ENCODE data around the gene ASPM.

ASPM gene, protein sequence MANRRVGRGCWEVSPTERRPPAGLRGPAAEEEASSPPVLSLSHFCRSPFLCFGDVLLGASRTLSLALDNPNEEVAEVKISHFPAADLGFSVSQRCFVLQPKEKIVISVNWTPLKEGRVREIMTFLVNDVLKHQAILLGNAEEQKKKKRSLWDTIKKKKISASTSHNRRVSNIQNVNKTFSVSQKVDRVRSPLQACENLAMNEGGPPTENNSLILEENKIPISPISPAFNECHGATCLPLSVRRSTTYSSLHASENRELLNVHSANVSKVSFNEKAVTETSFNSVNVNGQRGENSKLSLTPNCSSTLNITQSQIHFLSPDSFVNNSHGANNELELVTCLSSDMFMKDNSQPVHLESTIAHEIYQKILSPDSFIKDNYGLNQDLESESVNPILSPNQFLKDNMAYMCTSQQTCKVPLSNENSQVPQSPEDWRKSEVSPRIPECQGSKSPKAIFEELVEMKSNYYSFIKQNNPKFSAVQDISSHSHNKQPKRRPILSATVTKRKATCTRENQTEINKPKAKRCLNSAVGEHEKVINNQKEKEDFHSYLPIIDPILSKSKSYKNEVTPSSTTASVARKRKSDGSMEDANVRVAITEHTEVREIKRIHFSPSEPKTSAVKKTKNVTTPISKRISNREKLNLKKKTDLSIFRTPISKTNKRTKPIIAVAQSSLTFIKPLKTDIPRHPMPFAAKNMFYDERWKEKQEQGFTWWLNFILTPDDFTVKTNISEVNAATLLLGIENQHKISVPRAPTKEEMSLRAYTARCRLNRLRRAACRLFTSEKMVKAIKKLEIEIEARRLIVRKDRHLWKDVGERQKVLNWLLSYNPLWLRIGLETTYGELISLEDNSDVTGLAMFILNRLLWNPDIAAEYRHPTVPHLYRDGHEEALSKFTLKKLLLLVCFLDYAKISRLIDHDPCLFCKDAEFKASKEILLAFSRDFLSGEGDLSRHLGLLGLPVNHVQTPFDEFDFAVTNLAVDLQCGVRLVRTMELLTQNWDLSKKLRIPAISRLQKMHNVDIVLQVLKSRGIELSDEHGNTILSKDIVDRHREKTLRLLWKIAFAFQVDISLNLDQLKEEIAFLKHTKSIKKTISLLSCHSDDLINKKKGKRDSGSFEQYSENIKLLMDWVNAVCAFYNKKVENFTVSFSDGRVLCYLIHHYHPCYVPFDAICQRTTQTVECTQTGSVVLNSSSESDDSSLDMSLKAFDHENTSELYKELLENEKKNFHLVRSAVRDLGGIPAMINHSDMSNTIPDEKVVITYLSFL (N-terminal part only)

DNA sequence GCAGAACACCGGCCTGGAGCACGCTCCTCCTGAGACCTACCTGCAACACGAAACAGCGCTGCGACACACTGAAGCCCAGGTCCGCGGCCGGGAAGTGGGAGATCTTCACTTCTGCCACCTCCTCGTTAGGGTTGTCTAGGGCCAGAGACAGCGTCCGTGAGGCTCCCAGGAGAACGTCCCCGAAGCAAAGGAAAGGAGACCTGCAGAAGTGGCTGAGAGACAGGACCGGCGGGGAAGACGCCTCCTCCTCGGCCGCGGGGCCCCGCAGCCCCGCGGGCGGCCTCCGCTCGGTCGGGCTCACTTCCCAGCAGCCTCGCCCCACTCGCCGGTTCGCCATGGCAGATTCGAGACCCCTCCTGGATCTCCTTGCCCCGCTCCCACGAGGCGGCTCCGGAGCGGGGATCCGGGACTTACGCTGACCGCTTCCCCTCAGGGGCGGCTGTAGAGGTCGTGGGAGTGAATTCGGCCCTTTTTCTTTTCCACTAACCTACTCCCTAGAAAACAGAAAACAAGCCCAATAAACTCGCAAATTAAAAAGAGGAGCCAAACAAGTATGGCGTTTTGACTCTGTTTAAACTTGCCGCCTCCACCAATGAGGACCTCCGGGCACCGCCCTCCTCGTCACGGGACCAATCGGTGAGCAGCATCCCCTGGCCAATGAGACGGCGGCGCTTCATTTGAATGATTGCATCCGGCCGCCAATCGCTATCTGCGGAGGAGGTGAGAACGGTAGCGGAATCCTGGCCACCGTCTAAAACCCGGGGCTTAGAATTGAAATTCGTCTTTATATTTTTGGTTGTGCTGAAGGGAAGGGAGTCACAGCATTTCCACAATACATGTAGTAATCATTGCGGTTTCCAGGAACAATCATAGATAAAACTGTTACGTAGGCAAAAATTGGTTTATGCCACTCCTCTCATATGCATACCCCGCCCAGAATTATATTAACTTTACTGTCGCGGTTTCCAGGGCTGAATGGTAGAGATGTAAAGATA, at the start of gene ASPM:
Gene ASPM, minus strand, starts transcription at position 569 of the 995 bp plus-strand sequence. Its CDS starts 232 bp downstream, at position 337.
- DNase-seq = peak; percentile 90

DNA sequence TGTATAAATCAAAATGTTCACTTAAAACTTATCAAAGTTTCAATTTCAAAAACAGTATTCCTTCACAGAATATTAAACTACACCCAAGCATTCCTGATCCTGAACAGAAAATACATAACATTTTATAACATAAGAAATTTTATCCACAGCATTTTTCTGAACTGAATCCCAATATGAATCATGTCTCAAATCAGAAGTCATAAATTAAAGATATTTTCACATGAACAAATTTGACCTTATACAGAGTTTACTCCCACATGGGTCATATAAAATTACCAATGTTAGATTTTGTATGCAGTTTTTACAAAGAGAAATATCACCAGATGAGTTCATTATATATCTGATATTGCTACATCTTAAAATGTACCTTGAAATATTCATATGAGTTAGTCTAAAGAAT, 48.6 kb upstream of the ASPM start:
- no peak for DNase-seq

DNA sequence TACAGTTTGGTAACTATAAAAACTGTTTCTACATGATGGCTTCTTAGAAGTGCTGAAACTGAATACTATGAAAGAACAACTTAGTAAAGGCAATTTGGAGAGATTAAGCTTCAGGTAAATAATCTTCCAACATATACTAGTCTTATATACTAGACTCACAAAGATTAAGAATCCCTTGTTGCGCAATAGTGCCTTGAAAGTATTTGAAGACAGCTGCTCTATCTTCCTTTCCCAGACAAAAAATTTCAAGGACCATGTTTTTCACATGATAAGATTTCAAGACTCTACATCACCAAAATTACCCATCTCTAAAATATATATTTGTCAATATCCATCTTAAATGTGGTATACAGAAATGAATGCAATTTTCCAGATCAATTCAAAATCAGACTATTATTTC, 37.7 kb upstream of the ASPM start:
- DNase-seq = no peak

DNA sequence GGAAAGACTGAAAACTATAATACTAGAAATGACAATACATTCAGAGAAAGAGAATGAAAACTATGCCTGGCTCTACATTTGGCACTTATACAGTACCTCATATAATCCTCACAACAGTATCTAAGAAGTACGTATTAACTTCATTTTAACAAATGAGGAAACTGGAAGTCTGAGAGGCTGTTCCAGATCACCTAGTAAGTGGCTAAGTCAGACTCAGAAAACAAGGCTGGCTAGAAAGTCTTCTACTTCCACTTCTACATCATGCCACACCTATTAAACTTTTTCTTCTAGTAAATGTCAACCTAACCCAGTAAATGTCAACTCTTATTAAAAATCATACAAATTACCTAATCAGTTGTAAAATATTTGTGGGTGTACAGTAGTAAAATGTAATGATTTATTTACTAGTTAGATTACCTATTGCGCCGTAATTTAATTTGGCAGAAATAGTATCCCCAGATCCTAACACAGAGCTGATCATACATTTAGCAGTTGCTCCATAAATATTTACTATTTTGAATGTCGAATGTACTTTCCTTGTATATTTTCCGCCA, 36.8 kb upstream of the ASPM start:
- no peak for DNase-seq

DNA sequence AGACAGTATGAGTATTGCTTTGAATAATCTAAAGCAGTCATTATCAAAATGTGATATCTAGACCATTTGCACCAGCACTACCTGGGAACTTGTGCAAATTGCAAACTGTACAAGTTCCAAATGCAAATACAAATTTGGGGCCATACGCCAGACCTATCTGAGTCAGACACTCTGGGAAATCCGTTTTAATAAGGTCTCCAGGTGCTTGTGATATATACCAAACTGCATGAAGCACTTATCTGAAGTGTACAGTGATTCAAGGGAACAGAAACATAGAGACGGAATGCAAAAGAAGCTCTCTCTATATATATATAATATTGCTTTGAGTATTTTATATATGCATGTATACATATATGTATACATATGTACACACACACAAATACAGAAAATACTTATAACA, 36.2 kb upstream of the ASPM start:
- DNase-seq = no peak

DNA sequence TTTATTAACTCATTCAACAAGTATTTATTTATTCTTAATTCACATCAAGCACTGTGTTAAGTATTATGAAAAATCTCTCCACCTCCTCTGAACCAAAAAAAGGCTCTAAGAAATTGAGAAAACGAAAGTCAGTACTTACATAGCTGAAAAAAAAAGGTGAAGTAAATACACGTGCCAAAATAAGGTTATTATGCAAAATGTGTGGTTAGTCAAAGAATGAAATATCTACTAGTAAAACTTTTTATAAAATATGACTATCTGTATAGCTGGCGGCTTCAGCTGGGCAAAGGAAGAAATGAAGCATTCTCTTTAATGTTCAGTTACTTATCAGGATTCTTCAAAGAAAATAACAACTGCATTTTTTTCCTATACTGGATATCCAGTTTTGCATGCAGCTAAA, 35.5 kb upstream of the ASPM start:
- no peak for DNase-seq

DNA sequence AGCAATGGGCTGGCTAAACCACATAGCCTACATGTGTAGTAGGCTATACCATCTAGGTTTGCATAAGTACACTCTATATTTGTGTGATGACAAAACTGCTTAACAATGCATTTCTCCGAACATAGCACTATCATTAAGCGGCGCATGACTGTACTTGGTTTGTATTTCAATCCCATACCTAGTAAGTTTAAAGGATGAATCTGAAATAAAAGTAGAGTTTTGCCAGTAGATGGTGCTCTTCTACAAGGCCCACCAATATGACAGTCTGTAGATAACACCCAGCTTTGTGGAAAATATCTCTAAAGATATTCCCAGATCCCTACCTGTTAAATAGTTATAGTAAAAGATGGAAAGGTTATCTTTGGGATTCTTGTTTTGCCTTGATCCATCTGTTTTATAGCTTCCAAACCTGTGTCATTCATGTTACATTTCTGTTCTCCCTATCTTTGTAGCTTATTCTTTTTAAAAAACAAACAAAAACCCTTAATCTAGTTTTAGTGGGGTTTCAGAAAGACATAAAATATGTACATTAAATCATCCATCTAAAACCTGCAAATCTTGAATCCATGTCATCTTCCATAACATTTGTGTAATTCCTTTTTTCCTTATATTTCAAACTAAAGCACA, 33.9 kb upstream of the ASPM start:
- no peak for DNase-seq

DNA sequence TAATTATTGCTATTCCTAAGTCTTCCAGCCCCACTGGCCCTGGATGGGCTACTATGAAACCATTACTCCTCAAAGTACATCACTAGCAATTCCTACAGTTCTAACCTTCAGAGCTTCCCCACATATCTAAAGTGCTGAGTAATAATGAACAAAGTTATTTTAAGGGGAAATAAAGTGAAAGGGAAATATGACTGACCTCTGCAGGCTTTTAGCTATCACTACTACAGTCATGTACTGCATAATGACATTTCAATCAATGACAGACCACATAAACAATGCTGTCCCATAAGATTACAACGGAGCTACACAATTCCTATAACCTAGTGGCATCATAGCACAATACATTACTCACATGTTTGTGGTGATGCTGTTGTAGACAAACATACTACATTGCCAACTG, 32.5 kb upstream of the ASPM start:
- no peak for DNase-seq

DNA sequence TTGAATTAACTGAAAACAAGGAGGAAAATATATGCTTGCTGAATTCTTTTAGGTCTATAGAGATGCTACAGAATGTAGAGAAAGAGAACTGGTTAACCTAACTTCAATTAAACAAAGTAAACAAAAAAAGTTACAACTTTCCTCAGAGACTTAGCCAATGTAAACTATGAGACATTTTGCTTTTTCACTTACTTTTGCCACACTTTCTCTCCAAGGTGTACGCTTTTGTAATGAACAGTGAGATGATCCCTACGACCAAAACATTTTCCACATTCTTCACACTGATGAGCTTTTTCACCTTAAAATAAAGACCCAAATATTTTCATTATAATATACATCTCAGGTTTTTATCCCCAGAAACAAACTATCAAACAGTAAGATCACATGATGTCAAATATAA, 28.3 kb upstream of the ASPM start:
- no peak for DNase-seq

DNA sequence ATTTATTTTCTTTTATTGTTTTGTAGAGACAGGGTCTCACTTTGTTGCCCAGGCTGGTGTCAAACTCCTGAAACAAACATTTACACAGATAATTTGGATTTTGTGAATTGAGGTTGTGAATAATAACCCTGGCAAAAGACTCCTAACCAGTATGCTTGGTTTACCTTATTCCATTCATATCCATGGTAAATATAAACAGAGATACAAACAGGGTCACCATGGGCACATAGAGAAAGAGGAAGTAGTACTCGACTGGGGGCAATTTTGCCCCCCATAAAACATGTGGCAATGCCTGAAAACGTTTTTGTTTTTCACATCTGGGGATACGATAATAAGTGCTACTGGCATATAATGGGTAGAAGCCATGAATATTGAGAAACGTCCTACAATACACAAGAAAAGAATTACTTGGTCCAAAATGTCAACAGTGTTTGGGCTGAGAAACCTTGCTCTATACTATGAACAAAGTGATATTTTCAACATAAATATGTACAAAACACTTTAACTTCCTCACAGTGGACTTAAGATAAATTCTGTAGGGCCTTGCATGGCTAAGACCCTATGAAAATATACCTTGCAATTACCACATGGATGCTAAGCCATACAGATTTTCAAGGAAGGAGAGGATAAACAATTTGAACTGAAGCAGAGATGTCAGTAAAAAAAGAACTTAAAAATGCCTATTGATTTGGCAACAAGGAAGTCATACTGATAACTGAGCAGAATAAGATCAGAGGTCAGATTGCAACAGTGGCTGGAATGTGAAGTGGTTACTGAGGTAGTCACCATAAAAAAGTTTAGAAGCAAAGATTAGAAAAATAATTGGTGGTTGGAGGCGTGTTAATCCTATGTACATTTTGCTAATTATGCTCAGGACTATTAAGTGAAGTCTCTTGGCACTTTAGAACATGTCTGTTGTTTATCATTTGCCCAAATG, 27.4 kb upstream of the ASPM start:
- DNase-seq = no peak

DNA sequence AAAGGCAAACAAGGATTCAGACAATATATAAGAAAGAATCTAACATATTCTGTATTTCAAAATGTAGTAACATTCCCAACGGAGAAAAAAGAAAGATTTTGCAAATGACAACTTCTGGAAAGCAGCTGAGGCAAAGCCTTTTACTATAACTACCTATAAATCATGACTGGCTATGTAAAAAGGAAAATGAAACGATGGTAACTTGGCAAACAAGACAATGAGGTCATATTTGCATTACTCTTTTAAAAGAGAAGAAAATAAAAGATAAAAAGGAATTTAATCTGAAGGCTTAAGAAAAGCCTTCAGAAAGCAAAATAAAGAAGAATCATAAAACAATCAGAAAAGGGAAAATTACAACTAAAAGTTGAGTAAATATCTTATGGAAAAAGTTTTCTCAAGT, 25.1 kb upstream of the ASPM start:
- no peak for DNase-seq

DNA sequence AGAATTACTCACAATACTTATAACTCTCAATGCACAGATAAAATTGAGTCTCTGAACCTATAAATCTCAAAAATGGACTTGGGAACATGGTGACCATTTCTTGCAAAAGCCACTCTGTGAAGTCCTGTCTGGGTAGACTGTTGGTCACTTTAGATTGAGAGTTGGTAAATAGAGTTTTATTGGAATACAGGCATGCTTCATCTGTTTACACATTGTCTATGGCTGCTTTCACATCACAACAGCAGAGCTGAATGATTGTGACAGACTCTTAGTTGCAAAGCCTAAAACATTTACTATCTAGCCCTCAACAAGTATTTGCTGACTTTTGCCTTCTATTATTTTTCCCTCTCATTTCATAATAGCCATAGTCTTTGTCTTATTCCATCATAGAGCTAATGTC, 24.1 kb upstream of the ASPM start:
- DNase-seq = no peak

DNA sequence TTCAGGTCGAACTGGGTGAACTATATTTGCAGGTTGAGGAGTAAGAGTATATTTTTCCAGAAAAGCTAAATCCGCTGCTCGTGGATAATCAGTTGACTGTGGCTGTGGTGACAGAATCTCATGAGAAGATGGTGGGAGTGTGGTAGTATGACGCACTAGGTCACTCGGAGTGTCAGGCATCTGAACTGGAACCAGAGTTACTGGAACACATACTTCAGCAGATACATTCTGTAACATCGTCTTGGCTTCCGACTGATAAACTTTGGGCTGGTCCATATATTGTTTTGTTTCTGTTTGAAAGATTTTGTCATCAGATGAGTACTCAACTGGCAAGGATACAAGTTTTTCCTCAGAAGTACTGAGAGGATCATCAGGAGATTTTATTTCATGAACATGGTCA, 13.0 kb upstream of the ASPM start:
- DNase-seq = no peak

DNA sequence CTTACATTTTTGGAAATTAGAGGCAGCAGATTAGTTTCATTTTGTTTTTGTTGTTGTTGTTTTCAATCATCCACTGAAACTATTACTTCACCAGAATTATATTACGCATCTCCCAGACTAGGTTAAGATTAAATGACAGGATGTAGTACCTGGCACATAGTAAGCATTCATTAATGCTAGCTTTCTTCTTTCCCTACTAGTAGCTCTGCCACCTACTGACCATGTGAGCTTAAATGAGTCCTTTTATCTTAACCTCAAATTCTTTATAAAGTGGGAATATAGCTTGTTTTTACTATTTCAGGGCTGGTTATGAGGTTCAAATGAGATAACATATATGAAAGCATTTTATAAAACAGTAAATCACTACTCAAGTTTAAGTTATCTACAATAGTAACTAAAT, 10.2 kb upstream of the ASPM start:
- no peak for DNase-seq

DNA sequence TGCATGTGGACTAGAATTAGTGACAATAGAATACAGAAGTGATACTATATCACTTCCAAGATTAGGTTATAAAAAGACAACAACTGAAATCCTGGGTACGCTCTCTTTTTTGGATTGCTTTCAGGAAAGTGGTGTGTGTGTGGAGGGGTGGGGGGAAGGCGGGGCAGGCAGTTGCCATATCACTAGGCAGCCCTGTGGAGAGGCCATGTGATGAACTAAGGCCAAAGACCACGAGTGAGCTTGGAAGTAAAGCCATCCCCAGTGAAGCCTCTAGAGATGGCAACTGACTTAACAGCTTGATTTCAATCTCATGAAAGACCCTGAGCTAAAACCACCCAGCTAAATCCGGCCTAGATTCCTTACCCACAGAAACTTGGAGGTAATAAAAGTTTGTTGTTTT, 6.2 kb upstream of the ASPM start:
- DNase-seq = no peak

DNA sequence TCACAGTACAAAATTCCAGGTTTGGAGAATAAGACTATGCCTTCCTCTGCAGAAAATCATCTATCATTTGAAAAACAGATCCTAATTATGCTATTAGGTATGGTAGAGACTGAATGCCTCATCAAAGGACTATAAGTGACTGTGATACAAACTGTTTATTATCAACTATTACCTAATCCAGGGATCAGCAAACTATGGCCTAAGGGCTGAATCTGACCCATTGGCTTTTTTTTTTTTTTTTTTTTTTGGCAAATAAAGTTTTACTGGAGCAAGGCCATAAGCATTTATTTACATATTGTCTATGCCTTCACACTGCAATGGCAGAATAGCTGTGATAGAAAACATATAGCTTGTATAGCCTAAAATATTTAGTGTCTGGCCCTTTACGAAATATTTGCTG, 4.7 kb upstream of the ASPM start:
- no peak for DNase-seq

DNA sequence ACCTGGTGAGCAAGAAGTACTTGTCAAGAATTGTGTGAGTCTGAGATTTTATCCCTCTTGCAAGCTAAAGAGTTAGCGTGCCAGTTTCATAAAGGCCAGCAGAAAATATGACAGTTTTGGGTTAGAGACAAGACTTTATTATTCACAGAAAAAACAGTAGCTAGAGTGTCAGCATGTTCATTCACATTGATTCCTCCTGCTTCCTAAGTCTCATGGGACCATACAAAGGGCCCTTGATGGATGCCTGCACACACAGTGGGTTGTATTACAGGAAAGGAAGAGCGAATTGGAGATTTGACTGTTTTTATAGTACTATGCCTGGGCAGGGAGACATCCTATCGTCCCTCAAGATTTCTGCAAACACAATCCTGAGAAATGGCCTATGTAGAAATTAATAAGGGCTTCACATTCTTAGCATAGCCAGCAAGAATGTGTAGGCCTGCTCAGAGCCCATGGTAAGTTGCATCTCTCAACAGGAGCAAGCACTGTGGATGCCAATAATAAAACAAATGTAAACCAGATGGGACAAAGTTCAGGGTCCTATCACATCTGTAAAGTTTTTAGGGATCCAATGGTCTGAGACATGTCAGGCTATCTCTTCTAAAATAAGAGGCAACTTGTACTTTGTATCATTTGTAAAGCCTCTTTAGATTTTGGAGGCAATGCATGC, 4.0 kb upstream of the ASPM start:
- no peak for DNase-seq

DNA sequence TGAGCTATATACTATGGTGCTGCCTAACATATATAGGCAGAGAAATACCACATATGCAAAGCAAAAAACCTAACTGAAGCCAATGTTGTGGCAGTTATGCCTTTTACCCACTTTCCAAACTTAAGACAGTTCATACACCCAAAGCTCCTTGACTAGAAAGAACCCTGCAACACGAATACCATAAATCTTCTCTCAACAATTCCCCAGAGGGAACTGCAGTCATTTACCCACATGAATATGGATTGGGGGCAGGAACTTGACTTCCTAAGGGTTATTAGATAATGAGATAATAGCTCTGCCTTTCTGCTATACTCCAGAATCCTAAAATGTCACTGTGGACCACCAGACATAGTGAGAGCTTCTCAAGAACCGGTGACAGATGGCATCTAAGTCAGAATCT, 2.9 kb upstream of the ASPM start:
- DNase-seq = no peak

DNA sequence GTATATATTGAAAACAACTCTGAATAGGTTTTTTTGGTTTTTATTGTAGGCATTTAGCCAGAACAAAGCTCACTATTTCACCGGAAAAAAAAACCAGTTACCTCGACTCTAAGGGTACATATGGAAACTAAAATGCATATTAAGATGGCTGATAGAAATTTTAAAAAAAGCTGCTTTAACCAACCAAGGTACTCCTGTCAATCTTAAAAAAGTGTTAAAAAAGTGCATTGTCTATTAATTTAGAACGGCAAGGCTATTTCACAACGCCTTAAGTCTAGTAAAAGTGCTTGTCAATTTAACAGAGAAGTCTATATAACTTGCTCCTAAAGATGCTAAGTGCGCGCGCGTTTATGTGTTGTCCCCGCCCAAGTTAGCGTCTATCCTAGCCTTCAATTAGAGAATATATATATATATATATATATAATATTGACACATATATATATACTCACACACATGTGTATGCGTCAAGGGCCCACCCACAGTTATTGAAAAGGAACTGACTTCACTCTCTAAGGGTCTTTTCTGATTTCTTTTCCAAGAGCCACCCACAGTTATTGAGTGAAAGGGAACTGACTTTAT, 934 bp downstream of the ASPM start:
- no peak for DNase-seq
